Measurements from ENCODE around the gene PDGFRA.
A peak's percentile ranks its signal among the peaks of the same experiment; 100 is the strongest.

PDGFRA gene

DNA sequence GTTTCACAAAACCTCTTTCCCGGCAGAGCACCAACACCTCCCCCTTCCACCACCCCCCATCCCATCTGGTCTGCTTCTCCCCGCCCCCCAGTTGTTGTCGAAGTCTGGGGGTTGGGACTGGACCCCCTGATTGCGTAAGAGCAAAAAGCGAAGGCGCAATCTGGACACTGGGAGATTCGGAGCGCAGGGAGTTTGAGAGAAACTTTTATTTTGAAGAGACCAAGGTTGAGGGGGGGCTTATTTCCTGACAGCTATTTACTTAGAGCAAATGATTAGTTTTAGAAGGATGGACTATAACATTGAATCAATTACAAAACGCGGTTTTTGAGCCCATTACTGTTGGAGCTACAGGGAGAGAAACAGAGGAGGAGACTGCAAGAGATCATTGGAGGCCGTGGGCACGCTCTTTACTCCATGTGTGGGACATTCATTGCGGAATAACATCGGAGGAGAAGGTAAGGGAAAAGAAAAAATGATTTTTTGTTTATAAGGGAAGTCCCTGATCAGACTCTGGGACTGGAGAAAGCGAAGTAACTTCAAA is at the start of gene PDGFRA:
TSS of gene PDGFRA (plus strand) at position 333 of the 541 bp plus-strand sequence. CDS start 29,476 bp downstream, outside the sequence.
- DNase-seq (ENCODE audit: low read depth) = no peak
- peak within 1 kb of the TSS; percentile 73 for H3K4me3 ChIP-seq (ENCODE audit: low read length)
- TF ChIP-seq, protein P1, sequence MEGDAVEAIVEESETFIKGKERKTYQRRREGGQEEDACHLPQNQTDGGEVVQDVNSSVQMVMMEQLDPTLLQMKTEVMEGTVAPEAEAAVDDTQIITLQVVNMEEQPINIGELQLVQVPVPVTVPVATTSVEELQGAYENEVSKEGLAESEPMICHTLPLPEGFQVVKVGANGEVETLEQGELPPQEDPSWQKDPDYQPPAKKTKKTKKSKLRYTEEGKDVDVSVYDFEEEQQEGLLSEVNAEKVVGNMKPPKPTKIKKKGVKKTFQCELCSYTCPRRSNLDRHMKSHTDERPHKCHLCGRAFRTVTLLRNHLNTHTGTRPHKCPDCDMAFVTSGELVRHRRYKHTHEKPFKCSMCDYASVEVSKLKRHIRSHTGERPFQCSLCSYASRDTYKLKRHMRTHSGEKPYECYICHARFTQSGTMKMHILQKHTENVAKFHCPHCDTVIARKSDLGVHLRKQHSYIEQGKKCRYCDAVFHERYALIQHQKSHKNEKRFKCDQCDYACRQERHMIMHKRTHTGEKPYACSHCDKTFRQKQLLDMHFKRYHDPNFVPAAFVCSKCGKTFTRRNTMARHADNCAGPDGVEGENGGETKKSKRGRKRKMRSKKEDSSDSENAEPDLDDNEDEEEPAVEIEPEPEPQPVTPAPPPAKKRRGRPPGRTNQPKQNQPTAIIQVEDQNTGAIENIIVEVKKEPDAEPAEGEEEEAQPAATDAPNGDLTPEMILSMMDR (conservative IDR thresholded peaks at IDR 0.05; ENCODE audit: low read depth, low read length) = no peak

DNA sequence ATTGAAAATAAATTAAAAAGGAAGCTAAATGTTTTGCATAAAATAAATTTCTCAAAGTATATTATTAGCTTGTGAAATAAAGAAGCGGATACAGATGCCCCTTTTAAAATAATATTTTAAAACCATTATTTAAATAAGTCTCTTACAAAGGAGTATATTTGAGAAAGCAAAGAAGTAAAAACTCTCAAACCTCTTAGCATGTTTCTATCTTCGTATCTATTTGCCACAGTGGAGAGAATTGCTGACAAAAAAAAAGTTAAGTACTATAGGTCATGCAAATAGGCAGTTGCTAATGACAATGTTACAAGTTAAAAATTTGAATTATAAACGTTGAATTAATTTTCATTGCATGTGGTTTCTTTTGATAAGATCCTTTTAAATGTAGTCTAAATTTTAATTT is 44.5 kb upstream of the PDGFRA start:
- TF ChIP-seq, protein P1 (conservative IDR thresholded peaks at IDR 0.05; ENCODE audit: low read depth, low read length) = no peak
- H3K4me3 ChIP-seq (ENCODE audit: low read length) = no peak overlapping the region
- DNase-seq (ENCODE audit: low read depth) = no peak

DNA sequence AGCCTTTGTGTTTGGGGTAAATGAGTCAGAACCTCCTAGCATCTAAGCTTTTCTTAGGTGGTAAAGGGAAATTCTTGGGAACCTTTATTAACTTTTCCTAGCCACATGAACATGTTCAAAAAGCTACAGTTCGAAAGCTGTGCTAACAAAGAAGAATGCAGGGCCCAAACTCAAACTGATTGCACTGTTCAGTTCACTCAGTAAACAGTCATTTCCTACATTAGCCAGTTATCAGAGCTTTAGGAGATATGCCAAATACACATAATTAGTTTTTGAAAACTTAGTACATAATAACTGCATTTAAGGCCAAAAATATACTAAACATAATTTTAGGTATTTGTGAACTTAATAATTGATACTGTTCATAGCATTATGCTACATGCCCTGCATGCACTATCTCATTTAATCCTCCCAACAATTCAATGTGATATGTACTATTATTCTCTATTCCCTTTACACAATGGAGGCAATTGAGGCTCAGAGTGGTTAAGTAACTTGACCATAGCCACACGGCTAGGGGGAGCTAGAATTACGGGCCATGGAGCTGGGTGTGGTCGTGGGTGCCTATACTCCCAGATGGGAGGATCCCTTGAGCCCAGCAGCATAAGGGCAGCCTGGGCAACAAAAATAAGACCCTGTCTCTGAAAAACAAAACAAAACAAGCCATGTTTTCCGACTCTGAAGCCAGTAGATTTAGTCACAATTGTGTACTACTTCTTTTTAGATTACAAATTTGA is 43.9 kb upstream of the PDGFRA start:
- DNase-seq (ENCODE audit: low read depth) = no peak
- TF ChIP-seq, protein P1 (conservative IDR thresholded peaks at IDR 0.05; ENCODE audit: low read depth, low read length) = no peak
- no peak overlapping the region for H3K4me3 ChIP-seq (ENCODE audit: low read length)

DNA sequence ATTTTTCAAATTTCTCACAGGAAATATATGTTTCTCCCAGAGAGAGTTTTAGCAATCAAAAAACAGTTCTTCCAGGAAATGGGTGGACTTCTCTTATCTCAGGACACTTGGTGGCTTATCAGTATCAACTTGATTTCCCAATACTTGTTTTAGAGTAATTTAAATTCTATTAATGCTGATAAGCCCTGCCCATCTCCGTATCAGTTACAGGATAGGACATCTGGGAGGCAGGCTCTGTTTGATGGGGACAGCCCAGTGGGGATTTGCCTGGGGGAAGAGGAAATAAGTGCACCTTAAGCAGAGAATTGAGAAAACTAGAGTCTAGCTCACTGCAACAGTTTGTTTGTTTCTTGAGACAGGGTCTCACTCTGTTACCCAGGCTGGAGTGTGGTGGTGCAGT is 43.2 kb upstream of the PDGFRA start:
- TF ChIP-seq, protein P1 (conservative IDR thresholded peaks at IDR 0.05; ENCODE audit: low read depth, low read length) = no peak
- DNase-seq (ENCODE audit: low read depth) = no peak
- no peak overlapping the region for H3K4me3 ChIP-seq (ENCODE audit: low read length)

DNA sequence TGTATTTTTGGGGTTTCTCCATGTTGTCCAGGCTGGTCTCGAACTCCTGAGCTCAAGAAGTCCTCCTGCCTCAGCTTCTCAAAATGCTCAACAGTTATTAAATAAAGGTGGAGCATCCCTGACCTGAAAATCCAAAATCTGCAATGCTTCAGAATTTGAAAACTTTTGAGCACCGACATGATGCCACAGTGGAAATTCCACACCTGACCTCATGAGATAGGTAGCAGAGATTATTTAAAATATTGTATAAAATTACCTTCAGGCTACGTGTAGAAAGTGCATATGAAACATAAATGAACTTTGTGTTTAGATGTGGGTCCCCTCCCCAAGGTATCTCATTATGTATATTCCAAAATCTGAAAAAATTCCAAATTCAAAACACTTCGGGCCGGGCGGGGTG is 42.7 kb upstream of the PDGFRA start:
- TF ChIP-seq, protein P1 (conservative IDR thresholded peaks at IDR 0.05; ENCODE audit: low read depth, low read length) = no peak
- no peak overlapping the region for H3K4me3 ChIP-seq (ENCODE audit: low read length)
- no peak for DNase-seq (ENCODE audit: low read depth)

DNA sequence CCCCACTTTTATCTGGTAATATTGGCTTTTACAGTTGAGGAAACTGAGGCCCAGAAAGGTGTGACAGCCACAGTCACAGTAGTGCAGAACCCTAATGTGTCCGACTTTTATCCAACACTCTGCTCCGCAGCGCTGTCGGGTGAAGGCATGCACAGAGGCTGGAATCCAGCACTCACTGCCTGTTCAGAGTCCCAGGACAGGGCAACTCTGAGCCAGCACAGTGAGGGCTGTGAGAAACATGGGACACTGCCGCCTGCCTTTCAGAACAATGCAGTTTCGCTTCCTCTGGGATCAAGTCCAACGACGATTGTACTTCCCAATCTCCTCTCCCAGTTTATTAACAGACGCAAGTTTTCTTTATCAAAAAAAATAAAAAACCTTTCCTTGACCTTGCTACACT is 41.9 kb upstream of the PDGFRA start:
- TF ChIP-seq, protein P1 (conservative IDR thresholded peaks at IDR 0.05; ENCODE audit: low read depth, low read length) = no peak
- DNase-seq (ENCODE audit: low read depth) = no peak
- no peak overlapping the region for H3K4me3 ChIP-seq (ENCODE audit: low read length)

DNA sequence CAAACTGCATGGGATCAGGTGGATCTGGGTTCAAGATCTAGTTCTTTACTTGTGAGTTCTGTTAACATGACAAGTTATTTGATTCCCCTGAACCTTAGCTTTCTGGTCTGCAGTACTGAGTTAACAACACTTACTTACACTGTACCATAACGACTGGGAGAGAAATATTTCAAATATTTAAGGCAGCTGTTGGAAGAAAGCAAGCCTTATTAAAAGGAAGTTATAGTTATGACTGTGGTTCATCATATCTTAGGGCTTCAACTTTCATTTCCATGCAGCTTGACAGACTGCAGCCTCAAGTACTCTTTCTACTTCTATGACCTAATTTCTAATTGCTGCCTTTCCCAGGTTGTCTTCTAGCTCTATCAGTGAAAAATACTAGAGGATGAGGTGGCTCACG is 40.0 kb upstream of the PDGFRA start:
- TF ChIP-seq, protein P1 (conservative IDR thresholded peaks at IDR 0.05; ENCODE audit: low read depth, low read length) = no peak
- DNase-seq (ENCODE audit: low read depth) = no peak

More for the DNA sequence above, 40.0 kb upstream of the PDGFRA start:
- H3K4me3 ChIP-seq (ENCODE audit: low read length) = no peak overlapping the region

Data from retinal pigment epithelial cell (primary cell).